GM10266 (cell line): ENCODE results near the gene ZEB2.

Experiments used
- DNase-seq: peaks from one replicate; pipeline ENCODE4 v3.0.0; 2012; ENCODE audit errors: extremely low spot score
- CTCF ChIP-seq: IDR thresholded peaks from 2 replicates; pipeline ENCODE4 v1.5.1; 2012; ENCODE audit warnings: mild to moderate bottlenecking, low read depth; ENCODE audit not compliant: control insufficient read depth, insufficient read depth; ENCODE audit errors: missing control alignments

ZEB2 gene

DNA sequence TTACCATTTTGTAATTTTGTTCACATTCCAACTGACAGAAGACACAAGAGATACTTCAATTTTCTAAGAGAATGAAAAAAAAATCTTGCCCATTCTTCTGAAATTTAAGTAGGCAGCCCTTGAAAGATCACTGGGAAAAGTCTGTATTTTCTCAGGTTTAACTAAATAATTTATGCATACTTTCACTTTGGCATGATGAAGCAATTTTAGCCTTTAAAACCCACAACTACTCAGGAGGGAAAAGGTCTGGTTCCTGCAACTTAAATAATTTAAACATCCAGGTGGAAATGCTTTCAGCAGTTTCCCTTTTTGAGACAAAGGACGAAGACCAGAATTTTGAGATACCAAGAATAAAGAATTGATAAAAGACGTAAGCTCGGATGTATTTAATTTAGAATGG lies 61.4 kb downstream of the ZEB2 start:
- no peak for TF ChIP-seq CTCF
- DNase-seq = no peak

DNA sequence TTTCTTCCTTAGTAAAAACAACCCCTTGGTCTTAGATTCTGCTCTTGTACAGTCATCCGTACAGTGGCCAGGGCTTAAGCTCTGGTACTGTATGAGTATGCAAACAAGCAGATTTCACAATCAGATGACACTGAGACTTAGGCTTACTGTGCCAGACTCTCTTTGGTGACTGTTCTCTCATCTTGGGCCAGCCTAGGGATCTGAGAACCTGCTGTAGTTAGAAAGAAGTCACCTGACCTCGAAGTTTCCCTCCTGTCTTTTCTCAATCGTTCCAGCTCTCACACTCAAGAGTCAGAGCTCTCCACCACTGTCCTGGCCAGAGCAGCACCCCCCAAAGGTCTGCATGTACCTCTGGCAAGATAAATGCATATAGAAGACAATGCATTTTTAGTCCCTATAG lies 63.2 kb downstream of the ZEB2 start:
- no peak for TF ChIP-seq CTCF
- peak; percentile 8 for DNase-seq

DNA sequence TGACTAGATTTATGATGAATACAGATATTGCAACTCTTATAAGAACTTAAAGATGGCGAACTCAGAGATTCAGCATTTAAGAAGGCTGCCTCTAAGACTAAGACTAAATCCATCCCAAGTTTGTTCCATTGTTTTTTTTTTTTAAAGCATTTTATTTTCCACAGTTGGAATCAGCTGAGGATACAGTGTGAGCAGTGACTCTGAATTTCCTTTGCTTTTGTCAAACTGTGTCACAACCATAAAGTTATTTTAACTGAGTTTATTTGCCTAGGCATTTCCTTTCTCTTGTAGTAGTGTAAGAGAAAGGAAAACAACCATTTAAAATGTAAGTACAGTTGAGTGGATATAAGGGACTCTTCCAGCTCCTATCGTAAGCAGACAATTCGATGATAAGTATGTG lies 63.9 kb downstream of the ZEB2 start:
- TF ChIP-seq CTCF = no peak
- DNase-seq = no peak

DNA sequence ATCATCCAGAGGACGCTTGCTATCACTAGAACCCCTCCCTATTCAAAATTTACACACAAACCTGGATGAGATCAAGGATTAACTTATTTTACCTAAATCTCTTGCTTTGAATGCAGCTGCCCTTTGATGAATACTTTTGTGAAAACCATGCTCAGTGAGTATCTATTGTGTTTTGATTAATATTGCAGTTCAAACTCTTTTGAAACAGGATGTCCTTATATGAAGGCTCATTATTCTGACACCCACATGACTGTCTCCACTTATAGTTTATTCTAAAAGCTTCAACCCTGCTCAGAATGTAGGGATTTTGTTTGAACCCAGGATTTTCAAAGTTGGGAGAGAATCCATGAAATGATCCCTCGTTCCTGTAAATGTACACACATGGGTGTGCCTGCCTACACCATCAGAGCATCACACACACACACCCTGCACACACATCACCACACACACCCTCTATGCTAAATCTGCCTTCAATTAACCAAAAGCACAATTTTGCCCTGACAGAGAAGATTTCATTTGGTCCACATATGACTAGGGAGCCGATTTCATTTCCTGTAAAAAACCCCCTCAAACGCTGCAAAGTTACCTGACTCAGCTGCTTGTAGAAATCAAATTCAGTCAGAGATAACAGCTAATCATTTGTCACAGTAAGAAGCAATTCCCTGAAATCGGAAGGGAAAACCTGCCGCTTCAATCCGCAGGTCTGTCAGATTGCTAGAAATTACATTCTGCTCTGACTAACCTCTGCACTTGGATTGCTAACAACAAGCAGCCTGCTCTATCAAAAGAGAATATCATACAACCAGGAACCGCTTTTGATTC lies 65.2 kb downstream of the ZEB2 start:
- no peak for TF ChIP-seq CTCF
- no peak for DNase-seq

DNA sequence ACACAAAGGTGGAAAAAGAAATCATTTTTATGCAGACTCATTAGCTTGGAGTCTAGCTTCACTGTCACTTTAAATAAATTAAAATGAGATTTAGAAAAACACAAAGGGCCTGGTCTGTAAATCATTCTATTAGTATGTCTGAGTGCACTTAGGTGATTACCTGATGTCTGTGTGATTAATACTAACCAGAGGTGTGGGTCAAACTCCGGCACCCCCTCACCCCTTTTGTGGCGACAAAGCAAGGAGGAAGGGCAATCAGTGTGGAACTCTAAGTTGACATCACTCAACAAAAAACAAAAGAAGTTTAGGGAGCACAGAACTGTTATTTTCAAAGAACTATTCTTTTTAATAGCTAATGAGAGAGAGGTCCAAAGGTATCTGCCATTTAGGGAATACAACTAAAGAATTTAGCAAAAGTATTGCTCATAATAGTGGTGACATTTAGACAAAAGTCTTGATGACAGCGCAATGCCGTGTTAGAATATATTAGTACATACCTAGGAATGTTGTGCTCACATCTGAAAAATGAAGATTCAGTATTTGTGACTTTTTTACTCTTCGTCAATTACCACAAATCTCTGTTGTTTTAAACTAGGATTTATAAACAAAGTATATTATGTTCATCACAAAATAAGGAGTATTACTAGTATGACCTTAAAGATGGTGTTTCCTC lies 66.3 kb downstream of the ZEB2 start:
- no peak for TF ChIP-seq CTCF
- no peak for DNase-seq

GRCh38 chr2:144452989-144453336 lies 67.0 kb downstream of the ZEB2 start:
- no peak for DNase-seq
- TF ChIP-seq CTCF = no peak
